Measurements from ENCODE around the gene THBS3. TPM values are rescaled to one million over a fixed set of nuclear protein-coding genes. Genes with fewer than 3 reads are reported as not detected.

THBS3 gene
- total and polyA plus RNA-seq, 9 of the 15 experiments (the other 6 are each of a cell fraction or from before 2014, with no cell fraction given) = 0.59 to 8.3 (median 3.2) TPM

DNA sequence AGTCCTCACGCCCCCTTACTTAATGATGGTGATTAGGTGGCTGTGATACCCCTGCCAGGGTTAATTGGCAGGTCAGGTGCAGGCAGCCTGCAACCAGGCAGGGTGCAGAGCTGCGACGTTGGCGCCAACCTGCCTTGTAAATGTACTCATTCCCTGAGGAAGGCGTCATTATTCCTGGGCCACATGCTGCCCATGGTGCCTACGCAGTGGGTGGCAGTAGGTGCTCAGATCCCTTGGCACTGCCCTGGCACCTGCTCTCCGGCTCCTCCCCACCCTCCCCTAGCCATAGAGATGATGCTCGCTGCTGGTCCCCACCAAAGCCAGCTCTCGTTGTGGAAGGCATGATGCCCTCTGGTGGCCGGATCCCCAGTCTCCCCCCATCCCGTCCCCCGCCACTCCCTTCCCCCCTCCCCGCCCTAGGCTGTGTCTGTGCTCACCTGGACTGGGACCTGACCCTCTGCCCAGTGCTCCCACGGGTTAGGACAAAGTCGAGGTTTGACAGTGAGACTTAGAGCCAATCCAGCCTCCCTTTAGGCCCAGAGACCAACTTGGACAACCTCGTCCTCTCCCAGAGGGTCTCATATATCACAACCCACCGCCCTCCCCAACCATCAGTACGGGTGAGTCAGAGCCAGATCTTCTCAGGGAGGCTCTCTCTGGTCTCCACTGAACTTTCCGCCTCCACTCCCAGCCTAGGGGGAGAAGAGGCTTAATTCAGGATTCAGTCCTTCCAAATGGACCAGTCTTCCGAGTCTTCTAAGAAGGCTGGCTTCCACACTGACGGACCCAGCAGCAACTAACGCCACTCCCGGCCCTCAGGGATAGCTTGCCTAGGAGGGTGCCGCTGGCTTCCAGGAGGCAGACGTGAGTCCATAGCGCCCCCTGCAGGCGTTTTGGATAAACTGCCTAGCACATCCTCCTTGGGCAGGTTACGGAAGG lies 40.3 kb downstream of the THBS3 start (continued):
- TF ChIP-seq ZSCAN29 (IDR thresholded peaks at IDR 0.05) = no peak
- TF ChIP-seq, protein P1, sequence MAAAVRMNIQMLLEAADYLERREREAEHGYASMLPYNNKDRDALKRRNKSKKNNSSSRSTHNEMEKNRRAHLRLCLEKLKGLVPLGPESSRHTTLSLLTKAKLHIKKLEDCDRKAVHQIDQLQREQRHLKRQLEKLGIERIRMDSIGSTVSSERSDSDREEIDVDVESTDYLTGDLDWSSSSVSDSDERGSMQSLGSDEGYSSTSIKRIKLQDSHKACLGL (CRISPR knock-in tag; IDR thresholded peaks at IDR 0.05; ENCODE audit: borderline replicate concordance, poor library complexity, severe bottlenecking) = no peak
- TF ChIP-seq CC2D1A (IDR thresholded peaks at IDR 0.05) = peak; percentile 90
- no peak for TF ChIP-seq PCBP1 (IDR thresholded peaks at IDR 0.05; ENCODE audit: low read depth, low read length, poor library complexity, severe bottlenecking)
- TF ChIP-seq ZNF212 (CRISPR knock-in tag; IDR thresholded peaks at IDR 0.05) = no peak
- TF ChIP-seq SMARCA4 (IDR thresholded peaks at IDR 0.05) = 0 out of 2 replicates have a peak, but pooled peaks have one; percentile 31
- no peak for TF ChIP-seq FOXA3 (CRISPR knock-in tag; conservative IDR thresholded peaks at IDR 0.05 in 1 of 2, IDR thresholded peaks at IDR 0.05 in 1 of 2)
- TF ChIP-seq, protein P2, sequence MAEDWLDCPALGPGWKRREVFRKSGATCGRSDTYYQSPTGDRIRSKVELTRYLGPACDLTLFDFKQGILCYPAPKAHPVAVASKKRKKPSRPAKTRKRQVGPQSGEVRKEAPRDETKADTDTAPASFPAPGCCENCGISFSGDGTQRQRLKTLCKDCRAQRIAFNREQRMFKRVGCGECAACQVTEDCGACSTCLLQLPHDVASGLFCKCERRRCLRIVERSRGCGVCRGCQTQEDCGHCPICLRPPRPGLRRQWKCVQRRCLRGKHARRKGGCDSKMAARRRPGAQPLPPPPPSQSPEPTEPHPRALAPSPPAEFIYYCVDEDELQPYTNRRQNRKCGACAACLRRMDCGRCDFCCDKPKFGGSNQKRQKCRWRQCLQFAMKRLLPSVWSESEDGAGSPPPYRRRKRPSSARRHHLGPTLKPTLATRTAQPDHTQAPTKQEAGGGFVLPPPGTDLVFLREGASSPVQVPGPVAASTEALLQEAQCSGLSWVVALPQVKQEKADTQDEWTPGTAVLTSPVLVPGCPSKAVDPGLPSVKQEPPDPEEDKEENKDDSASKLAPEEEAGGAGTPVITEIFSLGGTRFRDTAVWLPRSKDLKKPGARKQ (CRISPR knock-in tag; IDR thresholded peaks at IDR 0.05) = no peak
- TF ChIP-seq, protein P3, sequence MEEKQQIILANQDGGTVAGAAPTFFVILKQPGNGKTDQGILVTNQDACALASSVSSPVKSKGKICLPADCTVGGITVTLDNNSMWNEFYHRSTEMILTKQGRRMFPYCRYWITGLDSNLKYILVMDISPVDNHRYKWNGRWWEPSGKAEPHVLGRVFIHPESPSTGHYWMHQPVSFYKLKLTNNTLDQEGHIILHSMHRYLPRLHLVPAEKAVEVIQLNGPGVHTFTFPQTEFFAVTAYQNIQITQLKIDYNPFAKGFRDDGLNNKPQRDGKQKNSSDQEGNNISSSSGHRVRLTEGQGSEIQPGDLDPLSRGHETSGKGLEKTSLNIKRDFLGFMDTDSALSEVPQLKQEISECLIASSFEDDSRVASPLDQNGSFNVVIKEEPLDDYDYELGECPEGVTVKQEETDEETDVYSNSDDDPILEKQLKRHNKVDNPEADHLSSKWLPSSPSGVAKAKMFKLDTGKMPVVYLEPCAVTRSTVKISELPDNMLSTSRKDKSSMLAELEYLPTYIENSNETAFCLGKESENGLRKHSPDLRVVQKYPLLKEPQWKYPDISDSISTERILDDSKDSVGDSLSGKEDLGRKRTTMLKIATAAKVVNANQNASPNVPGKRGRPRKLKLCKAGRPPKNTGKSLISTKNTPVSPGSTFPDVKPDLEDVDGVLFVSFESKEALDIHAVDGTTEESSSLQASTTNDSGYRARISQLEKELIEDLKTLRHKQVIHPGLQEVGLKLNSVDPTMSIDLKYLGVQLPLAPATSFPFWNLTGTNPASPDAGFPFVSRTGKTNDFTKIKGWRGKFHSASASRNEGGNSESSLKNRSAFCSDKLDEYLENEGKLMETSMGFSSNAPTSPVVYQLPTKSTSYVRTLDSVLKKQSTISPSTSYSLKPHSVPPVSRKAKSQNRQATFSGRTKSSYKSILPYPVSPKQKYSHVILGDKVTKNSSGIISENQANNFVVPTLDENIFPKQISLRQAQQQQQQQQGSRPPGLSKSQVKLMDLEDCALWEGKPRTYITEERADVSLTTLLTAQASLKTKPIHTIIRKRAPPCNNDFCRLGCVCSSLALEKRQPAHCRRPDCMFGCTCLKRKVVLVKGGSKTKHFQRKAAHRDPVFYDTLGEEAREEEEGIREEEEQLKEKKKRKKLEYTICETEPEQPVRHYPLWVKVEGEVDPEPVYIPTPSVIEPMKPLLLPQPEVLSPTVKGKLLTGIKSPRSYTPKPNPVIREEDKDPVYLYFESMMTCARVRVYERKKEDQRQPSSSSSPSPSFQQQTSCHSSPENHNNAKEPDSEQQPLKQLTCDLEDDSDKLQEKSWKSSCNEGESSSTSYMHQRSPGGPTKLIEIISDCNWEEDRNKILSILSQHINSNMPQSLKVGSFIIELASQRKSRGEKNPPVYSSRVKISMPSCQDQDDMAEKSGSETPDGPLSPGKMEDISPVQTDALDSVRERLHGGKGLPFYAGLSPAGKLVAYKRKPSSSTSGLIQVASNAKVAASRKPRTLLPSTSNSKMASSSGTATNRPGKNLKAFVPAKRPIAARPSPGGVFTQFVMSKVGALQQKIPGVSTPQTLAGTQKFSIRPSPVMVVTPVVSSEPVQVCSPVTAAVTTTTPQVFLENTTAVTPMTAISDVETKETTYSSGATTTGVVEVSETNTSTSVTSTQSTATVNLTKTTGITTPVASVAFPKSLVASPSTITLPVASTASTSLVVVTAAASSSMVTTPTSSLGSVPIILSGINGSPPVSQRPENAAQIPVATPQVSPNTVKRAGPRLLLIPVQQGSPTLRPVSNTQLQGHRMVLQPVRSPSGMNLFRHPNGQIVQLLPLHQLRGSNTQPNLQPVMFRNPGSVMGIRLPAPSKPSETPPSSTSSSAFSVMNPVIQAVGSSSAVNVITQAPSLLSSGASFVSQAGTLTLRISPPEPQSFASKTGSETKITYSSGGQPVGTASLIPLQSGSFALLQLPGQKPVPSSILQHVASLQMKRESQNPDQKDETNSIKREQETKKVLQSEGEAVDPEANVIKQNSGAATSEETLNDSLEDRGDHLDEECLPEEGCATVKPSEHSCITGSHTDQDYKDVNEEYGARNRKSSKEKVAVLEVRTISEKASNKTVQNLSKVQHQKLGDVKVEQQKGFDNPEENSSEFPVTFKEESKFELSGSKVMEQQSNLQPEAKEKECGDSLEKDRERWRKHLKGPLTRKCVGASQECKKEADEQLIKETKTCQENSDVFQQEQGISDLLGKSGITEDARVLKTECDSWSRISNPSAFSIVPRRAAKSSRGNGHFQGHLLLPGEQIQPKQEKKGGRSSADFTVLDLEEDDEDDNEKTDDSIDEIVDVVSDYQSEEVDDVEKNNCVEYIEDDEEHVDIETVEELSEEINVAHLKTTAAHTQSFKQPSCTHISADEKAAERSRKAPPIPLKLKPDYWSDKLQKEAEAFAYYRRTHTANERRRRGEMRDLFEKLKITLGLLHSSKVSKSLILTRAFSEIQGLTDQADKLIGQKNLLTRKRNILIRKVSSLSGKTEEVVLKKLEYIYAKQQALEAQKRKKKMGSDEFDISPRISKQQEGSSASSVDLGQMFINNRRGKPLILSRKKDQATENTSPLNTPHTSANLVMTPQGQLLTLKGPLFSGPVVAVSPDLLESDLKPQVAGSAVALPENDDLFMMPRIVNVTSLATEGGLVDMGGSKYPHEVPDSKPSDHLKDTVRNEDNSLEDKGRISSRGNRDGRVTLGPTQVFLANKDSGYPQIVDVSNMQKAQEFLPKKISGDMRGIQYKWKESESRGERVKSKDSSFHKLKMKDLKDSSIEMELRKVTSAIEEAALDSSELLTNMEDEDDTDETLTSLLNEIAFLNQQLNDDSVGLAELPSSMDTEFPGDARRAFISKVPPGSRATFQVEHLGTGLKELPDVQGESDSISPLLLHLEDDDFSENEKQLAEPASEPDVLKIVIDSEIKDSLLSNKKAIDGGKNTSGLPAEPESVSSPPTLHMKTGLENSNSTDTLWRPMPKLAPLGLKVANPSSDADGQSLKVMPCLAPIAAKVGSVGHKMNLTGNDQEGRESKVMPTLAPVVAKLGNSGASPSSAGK (IDR thresholded peaks at IDR 0.05) = no peak
- TF ChIP-seq NCOA1 (IDR thresholded peaks at IDR 0.05; ENCODE audit: low read depth) = no peak
- no peak for TF ChIP-seq ZNF561 (CRISPR knock-in tag; conservative IDR thresholded peaks at IDR 0.05)
- TF ChIP-seq ZNF766 (CRISPR knock-in tag; conservative IDR thresholded peaks at IDR 0.05) = no peak
